HG03060 (cell line): Measurements from ENCODE around the gene CACNA1C.
"Not testable (repeated sequence)": the region's sequence is repeated elsewhere in the genome, so short reads cannot be mapped to it uniquely, and the experiment has no call there.

ENCODE experiments used
- ATAC-seq: cut with Tn5 transposase; IDR thresholded peaks from one replicate; pipeline ENCODE4 v1.9.1; 2021; ENCODE audit warnings: low read depth, moderate number of reproducible peaks; ENCODE audit not compliant: unreplicated experiment

The CACNA1C gene

GRCh38 chr12:2135661-2136418 is 83.1 kb downstream of the CACNA1C start:
- ATAC-seq = not testable (repeated sequence)

- ATAC-seq = no peak
Observed at GRCh38 chr12:2136901-2137300, 84.1 kb downstream of the CACNA1C start.

GRCh38 chr12:2137711-2138110 is 84.9 kb downstream of the CACNA1C start:
- ATAC-seq = no peak

GRCh38 chr12:2138294-2138693 is 85.5 kb downstream of the CACNA1C start:
- ATAC-seq = no peak

GRCh38 chr12:2138871-2139308 is 86.1 kb downstream of the CACNA1C start:
- ATAC-seq = no peak

GRCh38 chr12:2139651-2140050 is 86.9 kb downstream of the CACNA1C start:
- no peak for ATAC-seq

- ATAC-seq = no peak
Observed at GRCh38 chr12:2140858-2141519, 88.2 kb downstream of the CACNA1C start.

GRCh38 chr12:2142068-2142467 is 89.3 kb downstream of the CACNA1C start:
- ATAC-seq = no peak

GRCh38 chr12:2144951-2145350 is 92.2 kb downstream of the CACNA1C start:
- no peak for ATAC-seq

- ATAC-seq = no peak
Observed at GRCh38 chr12:2145433-2145998, 92.7 kb downstream of the CACNA1C start.

GRCh38 chr12:2147335-2147734 is 94.5 kb downstream of the CACNA1C start:
- ATAC-seq = no peak

GRCh38 chr12:2149091-2149490 is 96.3 kb downstream of the CACNA1C start:
- ATAC-seq = no peak

- ATAC-seq = no peak
Observed at GRCh38 chr12:2150833-2151232, 98.0 kb downstream of the CACNA1C start.

GRCh38 chr12:2151391-2151790 is 98.6 kb downstream of the CACNA1C start:
- no peak for ATAC-seq

- ATAC-seq = peak; percentile 86
Observed at GRCh38 chr12:2152134-2152533, 99.3 kb downstream of the CACNA1C start.

- no peak for ATAC-seq
Observed at GRCh38 chr12:2154050-2154449, 101.3 kb downstream of the CACNA1C start.

- no peak for ATAC-seq
Observed at GRCh38 chr12:2154521-2154920, 101.7 kb downstream of the CACNA1C start.

- ATAC-seq = no peak
Observed at GRCh38 chr12:2156333-2156732, 103.5 kb downstream of the CACNA1C start.

- no peak for ATAC-seq
Observed at GRCh38 chr12:2160043-2160442, 107.3 kb downstream of the CACNA1C start.

- no peak for ATAC-seq
Observed at GRCh38 chr12:2161473-2161872, 108.7 kb downstream of the CACNA1C start.

GRCh38 chr12:2163177-2163941 is 110.6 kb downstream of the CACNA1C start:
- no peak for ATAC-seq
